Measurements from ENCODE around the gene ARVCF. TPM values are rescaled to one million over a fixed set of nuclear protein-coding genes. Genes with fewer than 3 reads are reported as not detected.

The ARVCF gene
- total and polyA plus RNA-seq, 2 experiments from 2014 or later, result 1.1 to 4.0 TPM

DNA sequence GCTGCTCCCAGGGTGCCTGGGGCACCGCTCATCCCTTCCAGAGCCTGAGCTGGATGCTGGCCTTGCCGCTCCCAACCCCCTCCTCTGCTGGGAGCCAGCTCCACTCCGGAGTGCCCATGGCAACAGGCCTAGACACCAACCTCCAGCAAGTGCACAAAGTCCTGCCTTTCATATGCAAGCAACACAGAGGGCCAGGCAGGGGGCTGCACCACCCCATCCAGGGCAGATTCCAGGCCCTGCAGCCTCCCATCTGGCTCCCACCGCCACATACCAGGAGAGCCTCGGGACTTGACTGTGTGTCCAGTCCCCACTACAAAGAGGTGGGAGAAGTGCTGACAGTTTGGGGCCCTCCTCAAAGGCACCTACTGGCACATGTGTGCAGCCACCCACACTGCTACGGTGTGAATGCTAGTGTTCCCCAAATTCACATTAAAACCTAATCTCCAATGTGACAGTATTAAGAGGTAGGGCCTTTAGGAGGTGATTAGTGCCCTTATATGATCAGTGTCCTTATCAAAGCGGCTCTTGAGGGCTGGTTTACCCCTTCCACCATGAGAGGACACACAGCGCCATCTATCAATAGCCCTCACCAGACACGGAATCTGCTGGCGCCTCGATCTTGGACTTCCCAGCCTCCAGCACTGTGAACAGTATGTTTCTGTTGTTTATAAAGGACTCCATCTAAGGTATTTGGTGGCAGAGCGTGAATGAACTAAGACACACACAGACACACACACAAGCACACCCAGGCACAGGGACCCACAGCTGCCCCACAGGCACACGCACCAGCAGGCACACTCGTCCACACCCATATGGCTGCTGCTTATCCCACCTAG, 16.2 kb downstream of the ARVCF start:
- H3K4me3 ChIP-seq, result no peak overlapping the region
- no peak overlapping the region for H3K9ac ChIP-seq
- no peak overlapping the region for H3K27ac ChIP-seq
- H3K9me3 ChIP-seq (ENCODE audit: low read depth), result no peaks in the 10 kb centered on the region
- no peak for TF ChIP-seq EZH2 (IDR thresholded peaks at IDR 0.05; ENCODE audit: insufficient read depth, poor library complexity, severe bottlenecking)
- TF ChIP-seq EZH2phosphoT487 (IDR thresholded peaks at IDR 0.05; ENCODE audit: insufficient read depth, low read depth), result no peak
- DNase-seq, result no peak
- H3K36me3 ChIP-seq (ENCODE audit: low read depth), result no peaks in the 10 kb centered on the region
- H3K4me1 ChIP-seq (ENCODE audit: insufficient read depth), result no peaks in the 10 kb centered on the region
- no peaks in the 10 kb centered on the region for H4K20me1 ChIP-seq (ENCODE audit: insufficient read depth)
- H3K27me3 ChIP-seq (replicated peaks; ENCODE audit: insufficient read depth), result no peaks in the 10 kb centered on the region
- no peaks in the 10 kb centered on the region for H3K9me2 ChIP-seq (ENCODE audit: insufficient read depth)
- 78 to 82% methylated on average over 11 to 14 of the region's 14 CpGs for WGBS, 2 experiments (ENCODE audit: low coverage in 1 of 2, low lambda C conversion rate in 2 of 2, missing lambda C conversion rate in 2 of 2)
- in situ Hi-C loops (cut with MboI), result no loop called here
- no peak overlapping the region for H3K4me2 ChIP-seq (ENCODE audit: unreplicated experiment)
- H2AFZ ChIP-seq, result no peak overlapping the region
- H3K79me2 ChIP-seq (ENCODE audit: insufficient read depth), result no peaks in the 10 kb centered on the region
- no peaks in the 10 kb centered on the region for H3F3A ChIP-seq (ENCODE audit: insufficient read depth)

DNA sequence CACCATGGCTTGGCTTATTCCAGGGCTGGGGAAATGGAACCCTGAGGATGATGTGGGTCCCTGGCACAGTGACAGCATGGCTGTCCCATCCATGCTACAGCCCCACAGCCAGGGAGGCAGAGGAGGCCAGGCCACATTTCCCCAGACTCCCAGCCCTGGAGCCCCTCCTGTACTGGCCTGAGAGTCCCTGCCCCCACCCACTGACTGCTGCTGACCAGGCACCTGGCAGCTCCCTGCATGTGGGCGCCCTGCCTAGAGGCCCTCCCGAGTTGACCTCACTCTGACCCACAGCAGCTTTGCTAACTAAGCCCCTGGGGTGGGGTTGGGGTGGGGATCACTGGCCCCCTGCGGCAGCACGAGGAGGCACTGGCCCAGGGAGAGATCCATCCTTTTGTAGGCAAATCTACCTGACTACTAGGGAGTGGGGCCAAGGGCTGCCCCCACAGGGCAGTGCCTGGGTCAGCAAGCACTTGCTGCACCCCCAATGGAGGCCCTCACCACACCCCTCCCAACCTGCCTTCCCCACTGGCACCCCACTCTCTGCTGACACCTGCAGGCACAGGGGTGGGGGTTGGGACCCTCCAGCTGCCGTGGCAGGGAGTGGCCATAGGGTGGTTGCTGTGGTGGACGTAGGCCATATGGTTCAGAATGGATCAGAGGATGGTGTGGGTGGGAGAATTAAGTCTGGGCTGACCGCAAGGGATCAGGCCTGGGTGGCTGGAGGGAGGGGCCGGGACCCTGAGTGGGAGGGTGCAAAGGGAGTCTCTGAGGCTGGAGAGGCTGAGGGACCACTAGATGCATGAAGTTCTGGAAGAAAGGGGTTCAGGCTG, 17.4 kb downstream of the ARVCF start:
- 51 to 69% methylated on average over 6 to 8 of the region's 8 CpGs for WGBS, 2 experiments (ENCODE audit: low coverage in 1 of 2, low lambda C conversion rate in 2 of 2, missing lambda C conversion rate in 2 of 2)
- no peak for TF ChIP-seq EZH2phosphoT487 (IDR thresholded peaks at IDR 0.05; ENCODE audit: insufficient read depth, low read depth)
- TF ChIP-seq EZH2 (IDR thresholded peaks at IDR 0.05; ENCODE audit: insufficient read depth, poor library complexity, severe bottlenecking), result no peak
- H3K4me2 ChIP-seq (ENCODE audit: unreplicated experiment), result no peak overlapping the region
- H3K4me1 ChIP-seq (ENCODE audit: insufficient read depth), result no peaks in the 10 kb centered on the region
- no peaks in the 10 kb centered on the region for H3K36me3 ChIP-seq (ENCODE audit: low read depth)
- H3K9me3 ChIP-seq (ENCODE audit: low read depth), result no peaks in the 10 kb centered on the region
- no peaks in the 10 kb centered on the region for H4K20me1 ChIP-seq (ENCODE audit: insufficient read depth)
- H3K79me2 ChIP-seq (ENCODE audit: insufficient read depth), result no peaks in the 10 kb centered on the region
- no peak overlapping the region for H3K27ac ChIP-seq
- no peaks in the 10 kb centered on the region for H3K9me2 ChIP-seq (ENCODE audit: insufficient read depth)
- no peaks in the 10 kb centered on the region for H3F3A ChIP-seq (ENCODE audit: insufficient read depth)
- H3K4me3 ChIP-seq, result no peak overlapping the region
- H2AFZ ChIP-seq, result no peak overlapping the region
- in situ Hi-C loops (cut with MboI), result loop anchor here (25.0 kb wide), 1 partner anchor 288 kb away; no protein-coding TSS in a partner anchor
- DNase-seq, result no peak
- H3K27me3 ChIP-seq (replicated peaks; ENCODE audit: insufficient read depth), result no peaks in the 10 kb centered on the region
- no peak overlapping the region for H3K9ac ChIP-seq

DNA sequence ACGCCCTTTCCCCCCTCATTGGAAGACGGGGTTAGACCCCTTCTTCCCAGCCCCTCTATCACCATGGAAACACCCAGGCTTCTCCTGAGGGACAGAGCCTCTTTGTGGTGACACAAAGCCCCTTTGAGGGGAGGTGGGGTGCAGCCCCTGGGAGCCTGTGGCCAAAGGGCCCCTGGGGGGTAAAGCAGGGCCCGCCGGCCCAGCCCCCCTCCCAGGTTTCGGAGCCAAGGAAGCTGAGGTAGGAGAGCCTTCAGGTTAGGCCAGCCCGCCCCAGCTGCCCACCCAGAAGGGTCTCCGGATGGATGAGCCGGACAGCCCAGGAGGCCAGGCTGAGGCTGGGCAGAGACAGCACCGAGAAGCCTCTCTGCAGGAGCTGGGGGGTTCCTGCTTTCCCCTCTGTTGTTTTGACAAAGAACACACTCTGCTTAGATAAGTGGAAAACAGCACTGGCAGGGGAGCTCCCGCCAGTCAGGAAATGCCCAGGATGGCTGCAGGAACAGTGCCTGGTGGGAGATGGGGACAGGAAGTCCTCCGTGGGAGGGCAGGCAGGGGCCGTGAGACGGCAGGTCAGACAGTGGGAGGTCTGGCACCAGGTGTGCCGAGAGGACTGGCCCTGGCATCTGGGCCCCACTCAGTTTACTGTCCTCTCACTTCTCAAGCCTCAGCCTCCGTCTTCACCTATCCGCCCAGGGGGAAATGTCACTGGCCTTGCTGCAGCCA, 18.2 kb downstream of the ARVCF start:
- H4K20me1 ChIP-seq (ENCODE audit: insufficient read depth), result no peaks in the 10 kb centered on the region
- H3K9ac ChIP-seq, result no peak overlapping the region
- H3K9me2 ChIP-seq (ENCODE audit: insufficient read depth), result no peaks in the 10 kb centered on the region
- no peaks in the 10 kb centered on the region for H3K9me3 ChIP-seq (ENCODE audit: low read depth)
- H3K27me3 ChIP-seq (replicated peaks; ENCODE audit: insufficient read depth), result no peaks in the 10 kb centered on the region
- TF ChIP-seq EZH2 (IDR thresholded peaks at IDR 0.05; ENCODE audit: insufficient read depth, poor library complexity, severe bottlenecking) (no peak), EZH2phosphoT487 (IDR thresholded peaks at IDR 0.05; ENCODE audit: insufficient read depth, low read depth) (no peak)
- no peaks in the 10 kb centered on the region for H3K79me2 ChIP-seq (ENCODE audit: insufficient read depth)
- no peak for DNase-seq
- no peak overlapping the region for H3K4me2 ChIP-seq (ENCODE audit: unreplicated experiment)
- H3K4me1 ChIP-seq (ENCODE audit: insufficient read depth), result no peaks in the 10 kb centered on the region
- H2AFZ ChIP-seq, result no peak overlapping the region
- no peaks in the 10 kb centered on the region for H3K36me3 ChIP-seq (ENCODE audit: low read depth)
- no peak overlapping the region for H3K4me3 ChIP-seq
- in situ Hi-C loops (cut with MboI), result loop anchor here (25.0 kb wide), 1 partner anchor 289 kb away; no protein-coding TSS in a partner anchor
- no peak overlapping the region for H3K27ac ChIP-seq
- no peaks in the 10 kb centered on the region for H3F3A ChIP-seq (ENCODE audit: insufficient read depth)
- 74 to 78% methylated on average over 13 to 16 of the region's 16 CpGs for WGBS, 2 experiments (ENCODE audit: low coverage in 1 of 2, low lambda C conversion rate in 2 of 2, missing lambda C conversion rate in 2 of 2)
